Common myeloid progenitor, CD34-positive (primary cell): ENCODE results near the gene RIPK1.

ENCODE experiments used
- CTCF ChIA-PET: fragments of 350-600 bp; sonication (Branson Sonifier 250); formaldehyde crosslinking; loops from one replicate; lab custom pipeline; 2021; ENCODE audit warnings: antibody characterized with exemption; lab: Charles Lee
- POLR2A ChIA-PET: fragments of 350-600 bp; sonication (Branson Sonifier 250); formaldehyde crosslinking; loops from one replicate; lab custom pipeline; 2021; ENCODE audit warnings: antibody characterized with exemption; lab: Charles Lee
- DNase-seq, 3 donors: peaks; one replicate each; pipeline versions ENCODE4 v3.0.0 to v3.0.0-alpha.2; 2013
- H3K27ac ChIP-seq, 2 experiments: 1 replicate in 1 of 2; 2 replicates in 1 of 2; pipeline ENCODE4 v1.7.0; 2013; ENCODE audit warnings: inconsistent platforms in 2 of 2, low read length in 2 of 2, mild to moderate bottlenecking in 2 of 2, low read depth in 1 of 2, moderate library complexity in 1 of 2; ENCODE audit not compliant: severe bottlenecking in 2 of 2, insufficient read depth in 1 of 2, poor library complexity in 1 of 2
- H3K27me3 ChIP-seq, 5 experiments: replicated peaks in 2 of 5; 1 replicate in 3 of 5; 2 replicates in 2 of 5; pipeline versions ENCODE4 v1.6.1 to v1.7.0; 2013; ENCODE audit warnings: low read length in 4 of 5, mild to moderate bottlenecking in 2 of 5, moderate library complexity in 2 of 5, inconsistent platforms in 1 of 5; ENCODE audit not compliant: insufficient read depth in 5 of 5, control insufficient read depth in 4 of 5
- H3K36me3 ChIP-seq, 4 experiments: 1 replicate in 2 of 4; 2 replicates in 2 of 4; pipeline versions ENCODE4 v1.6.1 to v1.7.0; 2013; ENCODE audit warnings: low read length in 3 of 4, control low read depth in 1 of 4, mild to moderate bottlenecking in 1 of 4; ENCODE audit not compliant: control insufficient read depth in 4 of 4, insufficient read depth in 4 of 4
- H3K4me1 ChIP-seq, 4 experiments: 1 replicate in 3 of 4; 2 replicates in 1 of 4; pipeline versions ENCODE4 v1.6.1 to v1.7.1; 2013; ENCODE audit warnings: low read length in 3 of 4, mild to moderate bottlenecking in 3 of 4, control low read depth in 1 of 4, inconsistent platforms in 1 of 4, moderate library complexity in 1 of 4; ENCODE audit not compliant: control insufficient read depth in 4 of 4, insufficient read depth in 4 of 4; ENCODE audit errors: control extremely low read depth in 1 of 4
- H3K4me3 ChIP-seq, 7 experiments: 1 replicate in 4 of 7; 2 replicates in 3 of 7; pipeline versions ENCODE4 v1.5.1 to v1.7.0; 2013; ENCODE audit warnings: mild to moderate bottlenecking in 7 of 7, low read length in 6 of 7, moderate library complexity in 6 of 7, inconsistent platforms in 2 of 7, low read depth in 2 of 7, control low read depth in 1 of 7; ENCODE audit not compliant: insufficient read depth in 4 of 7, control insufficient read depth in 1 of 7; ENCODE audit errors: extremely low read depth in 1 of 7
- H3K9me3 ChIP-seq, 5 experiments: 1 replicate in 4 of 5; 2 replicates in 1 of 5; pipeline versions ENCODE4 v1.6.1 to v1.7.1; 2013; ENCODE audit warnings: low read length in 4 of 5, mild to moderate bottlenecking in 2 of 5, inconsistent platforms in 1 of 5, low read depth in 1 of 5, moderate library complexity in 1 of 5; ENCODE audit not compliant: control insufficient read depth in 4 of 5, insufficient read depth in 2 of 5; ENCODE audit errors: control extremely low read depth in 1 of 5
- WGBS: methylation state at CpG from one replicate; pipeline ENCODE4 v1.1.5; 2013; ENCODE audit not compliant: insufficient coverage; 5-methylcytosine and 5-hydroxymethylcytosine counted together

Gene RIPK1

GRCh38 chr6:3142536-3142935 lies 74.2 kb downstream of the RIPK1 start:
- Histone ChIP-seq H3K36me3 (peaks cover under 1 to 18% (median 8%) of the 10 kb centered on the region in 4 experiments), H3K4me3 (no peak overlapping the region), H3K27ac (no peak overlapping the region), H3K9me3 (no peaks in the 10 kb centered on the region), H3K27me3 (no peaks in the 10 kb centered on the region), H3K4me1 (peaks cover 4 to 16% (median 16%) of the 10 kb centered on the region in 4 experiments)
- POLR2A ChIA-PET: interaction anchor here (0.6 kb wide), 1 partner anchor 1394 kb away, joined by 3 read pairs; no protein-coding TSS in a partner anchor
- DNase-seq: no peak
- CTCF ChIA-PET: interaction anchor here (1.1 to 1.4 kb wide), 2 partner anchors 10 to 98 kb away, joined by 3 read pairs; no protein-coding TSS in a partner anchor

- ChIA-PET CTCF (interaction anchor here (1.1 to 1.4 kb wide), 2 partner anchors 10 to 97 kb away, joined by 3 read pairs; no protein-coding TSS in a partner anchor), POLR2A (no interaction called here)
- Histone ChIP-seq H3K27ac (no peak overlapping the region), H3K4me3 (no peak overlapping the region), H3K27me3 (no peaks in the 10 kb centered on the region), H3K36me3 (peaks cover 3 to 22% (median 11%) of the 10 kb centered on the region in 4 experiments), H3K9me3 (peaks cover 0 to 6% (median 0%) of the 10 kb centered on the region in 5 experiments), H3K4me1 (peaks cover 4 to 16% (median 16%) of the 10 kb centered on the region in 4 experiments)
- WGBS: 100% methylated on average over 5 of the region's 6 CpGs
- no peak for DNase-seq
Observed at GRCh38 chr6:3143158-3143557, 74.9 kb downstream of the RIPK1 start.

- ChIA-PET POLR2A (no interaction called here), CTCF (no interaction called here)
- 98% methylated on average over 7 of the region's 8 CpGs for WGBS
- Histone ChIP-seq H3K9me3 (peaks cover 0 to 7% (median 0%) of the 10 kb centered on the region in 5 experiments), H3K36me3 (peaks cover 3 to 26% (median 12%) of the 10 kb centered on the region in 4 experiments), H3K27me3 (no peaks in the 10 kb centered on the region), H3K27ac (no peak overlapping the region), H3K4me1 (peaks cover 0 to 7% (median 7%) of the 10 kb centered on the region in 4 experiments), H3K4me3 (no peak overlapping the region)
- no peak for DNase-seq
Observed at GRCh38 chr6:3144571-3144970, 76.3 kb downstream of the RIPK1 start.

GRCh38 chr6:3147914-3148757 lies 79.8 kb downstream of the RIPK1 start:
- WGBS: 100% methylated on average over 4 of the region's 6 CpGs
- CTCF ChIA-PET: interaction anchor here (1.4 kb wide), 2 partner anchors 9 to 19 kb away, joined by 3 to 7 read pairs; partner anchors contain the start of gene TUBB2A
- peaks cover 0 to 4% (median 0%) of the 10 kb centered on the region in 5 experiments for H3K27me3 ChIP-seq

GRCh38 chr6:3151691-3152090 lies 83.4 kb downstream of the RIPK1 start:
- WGBS: 83% methylated on average over 3 of the region's 5 CpGs
- Histone ChIP-seq H3K27me3 (peaks cover 0 to 14% (median 7%) of the 10 kb centered on the region in 5 experiments), H3K36me3 (peaks cover 3 to 20% (median 8%) of the 10 kb centered on the region in 4 experiments), H3K9me3 (peaks cover 0 to 7% (median 0%) of the 10 kb centered on the region in 5 experiments), H3K27ac (no peak overlapping the region), H3K4me1 (peaks cover 0 to 6% (median 3%) of the 10 kb centered on the region in 4 experiments), H3K4me3 (no peak overlapping the region)
- ChIA-PET CTCF (interaction anchor here (1.4 kb wide), 1 partner anchor 21 kb away, joined by 4 read pairs; no protein-coding TSS in a partner anchor), POLR2A (no interaction called here)
- DNase-seq: no peak

More at GRCh38 chr6:3147914-3148757, 79.8 kb downstream of the RIPK1 start:
- H3K9me3 ChIP-seq: peaks cover 0 to 7% (median 0%) of the 10 kb centered on the region in 5 experiments
- H3K4me3 ChIP-seq: no peak overlapping the region
- no peaks in the 10 kb centered on the region for H3K4me1 ChIP-seq
- H3K27ac ChIP-seq: no peak overlapping the region
- POLR2A ChIA-PET: no interaction called here
- no peak for DNase-seq
- H3K36me3 ChIP-seq: peaks cover 3 to 23% (median 12%) of the 10 kb centered on the region in 4 experiments

- 82% methylated on average over 3 of the region's 3 CpGs for WGBS
Observed at GRCh38 chr6:3152689-3153088, 84.4 kb downstream of the RIPK1 start.

More at GRCh38 chr6:3152689-3153088, 84.4 kb downstream of the RIPK1 start:
- H3K27ac ChIP-seq: no peak overlapping the region
- H3K4me1 ChIP-seq: peaks cover 0 to 14% (median 12%) of the 10 kb centered on the region in 4 experiments
- ChIA-PET POLR2A (no interaction called here), CTCF (interaction anchor here (0.9 to 1.4 kb wide), 3 partner anchors 10 to 22 kb away, joined by 3 to 4 read pairs (median 3); no protein-coding TSS in a partner anchor)
- H3K9me3 ChIP-seq: peaks cover 0 to 5% (median 0%) of the 10 kb centered on the region in 5 experiments
- H3K36me3 ChIP-seq: peaks cover under 1 to 12% (median 5%) of the 10 kb centered on the region in 4 experiments
- no peak for DNase-seq
- H3K27me3 ChIP-seq: peaks cover 0 to 22% (median 7%) of the 10 kb centered on the region in 5 experiments
- no peak overlapping the region for H3K4me3 ChIP-seq
